T-helper 22 cell (primary cell): ENCODE results near the gene PNMA6A.
"Not testable (repeated sequence)": the region's sequence is repeated elsewhere in the genome, so short reads cannot be mapped to it uniquely, and the experiment has no call there.

ENCODE experiments used
- DNase-seq: peaks from one replicate; pipeline ENCODE4 v3.0.0-alpha.2; 2020; ENCODE audit warnings: low read depth

The PNMA6A gene

GRCh38 chrX:153075366-153075765 lies 3.1 kb downstream of the PNMA6A start:
- no peak for DNase-seq

- DNase-seq: not testable (repeated sequence)
Measured at GRCh38 chrX:153077437-153078135, 5.3 kb downstream of the PNMA6A start.

GRCh38 chrX:153083238-153083923 lies 11.1 kb downstream of the PNMA6A start:
- not testable (repeated sequence) for DNase-seq

- DNase-seq: no peak
Measured at GRCh38 chrX:153102418-153102817, 30.2 kb downstream of the PNMA6A start.

GRCh38 chrX:153104959-153105358 lies 32.7 kb downstream of the PNMA6A start:
- DNase-seq: not testable (repeated sequence)

- DNase-seq: not testable (repeated sequence)
Measured at GRCh38 chrX:153106092-153106801, 34.0 kb downstream of the PNMA6A start.

- DNase-seq: not testable (repeated sequence)
Measured at GRCh38 chrX:153110735-153111134, 38.5 kb downstream of the PNMA6A start.

GRCh38 chrX:153113851-153114250 lies 41.6 kb downstream of the PNMA6A start:
- DNase-seq: not testable (repeated sequence)

- DNase-seq: not testable (repeated sequence)
Measured at GRCh38 chrX:153117754-153118153, 45.5 kb downstream of the PNMA6A start.

- not testable (repeated sequence) for DNase-seq
Measured at GRCh38 chrX:153120230-153120629, 48.0 kb downstream of the PNMA6A start.

GRCh38 chrX:153123468-153123867 lies 51.2 kb downstream of the PNMA6A start:
- DNase-seq: not testable (repeated sequence)
